Measurements from ENCODE around the gene C2orf92.

GRCh38 chr2:97724946-97725688 is 55.6 kb downstream of the C2orf92 start:
- TF ChIP-seq CTCF (IDR thresholded peaks at IDR 0.05) (no peak), POLR2AphosphoS5 (IDR thresholded peaks at IDR 0.05) (no peak), POLR2A (IDR thresholded peaks at IDR 0.05) (no peak)

Measured in sigmoid colon (tissue), 4 donors.